Panc1 (cell line): Measurements from ENCODE around the gene USPL1. TPM values are rescaled to one million over a fixed set of nuclear protein-coding genes. Genes with fewer than 3 reads are reported as not detected.

Source experiments
- ATAC-seq: fragments of 200-7000 bp; cut with Tn5 transposase; 2 replicates; pipeline ENCODE4 v1.9.1; 2020; ENCODE audit warnings: mild to moderate bottlenecking, moderate library complexity
- BruUV-seq: library from RNA; stranded (reverse); fragments of 400-500 nt; replicated peaks from 2 replicates; lab custom pipeline; 2021; lab: Mats Ljungman, UMichigan
- CTCF ChIA-PET: fragments of 300-600 bp; sonication (Branson Sonifier 250); formaldehyde crosslinking; loops from one replicate; lab custom pipeline; 2022; ENCODE audit warnings: antibody characterized with exemption; lab: Charles Lee
- POLR2A ChIA-PET: fragments of 300-600 bp; sonication (Branson Sonifier 250); formaldehyde crosslinking; loops from one replicate; lab custom pipeline; 2022; ENCODE audit warnings: antibody characterized with exemption; lab: Charles Lee
- DNase-seq: peaks from one replicate; pipeline ENCODE4 v3.0.0-alpha.2; 2010; ENCODE audit warnings: low read depth, low spot score
- H3K27ac ChIP-seq: 2 replicates; pipeline ENCODE4 v1.5.1; 2011; ENCODE audit warnings: mild to moderate bottlenecking, low read length, inconsistent platforms
- H3K27me3 ChIP-seq: fragments of 200-500 bp; sonication (Bioruptor generic); 2 replicates; pipeline ENCODE4 v1.6.0; 2014; ENCODE audit warnings: low read length, inconsistent platforms; ENCODE audit not compliant: control insufficient read depth, insufficient read depth
- H3K36me3 ChIP-seq: fragments of 200-500 bp; sonication (Bioruptor generic); 2 replicates; pipeline ENCODE4 v1.5.1; 2014; ENCODE audit warnings: inconsistent platforms, mild to moderate bottlenecking, low read length, moderate library complexity; ENCODE audit not compliant: control insufficient read depth, insufficient read depth
- H3K4me1 ChIP-seq: 2 replicates; pipeline ENCODE4 v1.5.1; 2011; ENCODE audit warnings: inconsistent platforms, mild to moderate bottlenecking, low read length, moderate library complexity; ENCODE audit not compliant: control insufficient read depth, insufficient read depth
- H3K4me3 ChIP-seq, 2 experiments: 2 replicates each; pipeline ENCODE4 v1.5.1; 2011 to 2012; ENCODE audit warnings: low read depth in 2 of 2, low read length in 2 of 2, mild to moderate bottlenecking in 2 of 2, inconsistent platforms in 1 of 2, moderate library complexity in 1 of 2
- H3K9me3 ChIP-seq: fragments of 200-500 bp; sonication (Bioruptor generic); 2 replicates; pipeline ENCODE4 v1.5.1; 2014; ENCODE audit warnings: low read depth, mild to moderate bottlenecking, inconsistent platforms, low read length, moderate library complexity; ENCODE audit not compliant: control insufficient read depth, insufficient read depth
- CTCF ChIP-seq: fragments of 450-650 bp; IDR thresholded peaks from 2 replicates; pipeline ENCODE4 v1.5.1; 2017; ENCODE audit warnings: mild to moderate bottlenecking
- POLR2AphosphoS5 ChIP-seq: IDR thresholded peaks from 2 replicates; pipeline ENCODE4 v1.6.1; 2012; ENCODE audit warnings: mild to moderate bottlenecking, low read depth, low read length, moderate library complexity
- REST ChIP-seq, 2 experiments: IDR thresholded peaks; 2 replicates each; pipeline ENCODE4 v1.6.1; 2011 to 2012; ENCODE audit warnings: low read depth in 2 of 2, control low read depth in 1 of 2, low read length in 1 of 2, mild to moderate bottlenecking in 1 of 2, moderate library complexity in 1 of 2; ENCODE audit not compliant: insufficient read depth in 1 of 2
- SIN3A ChIP-seq: IDR thresholded peaks from 2 replicates; pipeline ENCODE4 v1.6.1; 2012; ENCODE audit warnings: low read depth, mild to moderate bottlenecking, low read length, moderate library complexity, borderline replicate concordance; ENCODE audit not compliant: insufficient read depth
- TCF7L2 ChIP-seq: IDR thresholded peaks from 2 replicates; pipeline ENCODE4 v1.6.1; 2011; ENCODE audit warnings: mild to moderate bottlenecking, low read depth, low read length, inconsistent platforms
- in situ Hi-C: cut with HindIII; loops from 2 replicates; pipeline ENCODE4 v1.10.0; 2016; ENCODE audit warnings: low sequenced_read_pairs, low pct_unique_long_range_greater_than_20kb
- intact Hi-C: fragments of 100-400 bp; cut with micrococcal nuclease; formaldehyde crosslinking; loops from one replicate; pipeline ENCODE4 v1.10.0; 2022; ENCODE audit not compliant: unreplicated experiment
- total RNA-seq: library from RNA; stranded (reverse); gene quantifications from one replicate; pipeline ENCODE4 v1.2.1, GENCODE V29; 2021; ENCODE audit not compliant: unreplicated experiment

USPL1 gene
- total RNA-seq, 1 experiment from 2014 or later: 19.5 TPM

GRCh38 chr13:30690282-30691188, 72.8 kb downstream of the USPL1 start:
- no peaks in the 10 kb centered on the region for H3K27me3 ChIP-seq
- TF ChIP-seq SIN3A: no peak
- no peak for TF ChIP-seq POLR2AphosphoS5
- no peak for TF ChIP-seq REST (IDR thresholded peaks at IDR 0.05; ENCODE audit: insufficient read depth in 1 of 2, low read depth in 2 of 2, low read length in 1 of 2)
- no peak for TF ChIP-seq CTCF
- peak overlapping the region; percentile 34 to 58 for H3K4me3 ChIP-seq
- ChIA-PET CTCF (no interaction called here), POLR2A (interaction anchor here (0.6 kb wide), 1 partner anchor 438 kb away, joined by 4 read pairs; no protein-coding TSS in a partner anchor)
- intact Hi-C loops: no loop called here
- H3K36me3 ChIP-seq: no peaks in the 10 kb centered on the region
- ATAC-seq (peak; percentile 90), DNase-seq (no peak)
- H3K9me3 ChIP-seq: no peaks in the 10 kb centered on the region
- peak overlapping the region; percentile 89 for H3K27ac ChIP-seq
- BruUV-seq: no TSS peak
- in situ Hi-C loops: no loop called here
- peaks cover 2% of the 10 kb centered on the region; the same call in 1 of the 2 replicates for H3K4me1 ChIP-seq

- DNase-seq: no peak
These were observed 74.4 kb downstream of the USPL1 start for GRCh38 chr13:30692113-30692512.

More at GRCh38 chr13:30692113-30692512, 74.4 kb downstream of the USPL1 start:
- TF ChIP-seq REST (IDR thresholded peaks at IDR 0.05; ENCODE audit: insufficient read depth in 1 of 2, low read depth in 2 of 2, low read length in 1 of 2): no peak
- TF ChIP-seq SIN3A: no peak
- no peak for TF ChIP-seq POLR2AphosphoS5
- no peak for TF ChIP-seq TCF7L2
- no peaks in the 10 kb centered on the region for H3K27me3 ChIP-seq
- intact Hi-C loops (no loop called here), in situ Hi-C loops (no loop called here)
- no peak for ATAC-seq
- BruUV-seq: no TSS peak
- H3K9me3 ChIP-seq: no peaks in the 10 kb centered on the region
- H3K4me3 ChIP-seq: no peak overlapping the region
- peaks cover 2% of the 10 kb centered on the region; the same call in 1 of the 2 replicates for H3K4me1 ChIP-seq
- no peaks in the 10 kb centered on the region for H3K36me3 ChIP-seq
- H3K27ac ChIP-seq: no peak overlapping the region
- ChIA-PET POLR2A (no interaction called here), CTCF (no interaction called here)
